DMS153 treated with DMSO at 0.1 percent for 48 hours (cell line): ENCODE results near the gene MAP3K20.
"Not testable (repeated sequence)": the region's sequence is repeated elsewhere in the genome, so short reads cannot be mapped to it uniquely, and the experiment has no call there.

ENCODE experiments used
- DNase-seq: peaks from one replicate; lab custom pipeline; 2025; ENCODE audit not compliant: unreplicated experiment; lab: John Stamatoyannopoulos, UW

The MAP3K20 gene

GRCh38 chr2:173086518-173087213, 11.0 kb downstream of the MAP3K20 start:
- no peak for DNase-seq

GRCh38 chr2:173087214-173087581, 11.6 kb downstream of the MAP3K20 start:
- no peak for DNase-seq

GRCh38 chr2:173087793-173088496, 12.3 kb downstream of the MAP3K20 start:
- DNase-seq = no peak

- DNase-seq = no peak
Measured at GRCh38 chr2:173090276-173090877, 14.7 kb downstream of the MAP3K20 start.

- DNase-seq = no peak
Measured at GRCh38 chr2:173090973-173091660, 15.5 kb downstream of the MAP3K20 start.

GRCh38 chr2:173091910-173092309, 16.3 kb downstream of the MAP3K20 start:
- DNase-seq = no peak

- DNase-seq = no peak
Measured at GRCh38 chr2:173092844-173093402, 17.3 kb downstream of the MAP3K20 start.

- not testable (repeated sequence) for DNase-seq
Measured at GRCh38 chr2:173093617-173094016, 18.0 kb downstream of the MAP3K20 start.

GRCh38 chr2:173094731-173095130, 19.1 kb downstream of the MAP3K20 start:
- DNase-seq = no peak

GRCh38 chr2:173095356-173095755, 19.7 kb downstream of the MAP3K20 start:
- DNase-seq = no peak

GRCh38 chr2:173099271-173099670, 23.6 kb downstream of the MAP3K20 start:
- no peak for DNase-seq

- no peak for DNase-seq
Measured at GRCh38 chr2:173099804-173100203, 24.2 kb downstream of the MAP3K20 start.

- no peak for DNase-seq
Measured at GRCh38 chr2:173101687-173102086, 26.0 kb downstream of the MAP3K20 start.

GRCh38 chr2:173104156-173104555, 28.5 kb downstream of the MAP3K20 start:
- no peak for DNase-seq

- DNase-seq = no peak
Measured at GRCh38 chr2:173106959-173107628, 31.4 kb downstream of the MAP3K20 start.

GRCh38 chr2:173107629-173108022, 32.0 kb downstream of the MAP3K20 start:
- no peak for DNase-seq

- no peak for DNase-seq
Measured at GRCh38 chr2:173109253-173110188, 33.9 kb downstream of the MAP3K20 start.

GRCh38 chr2:173117678-173118077, 42.0 kb downstream of the MAP3K20 start:
- no peak for DNase-seq

- DNase-seq = no peak
Measured at GRCh38 chr2:173118395-173118794, 42.7 kb downstream of the MAP3K20 start.
